GM18505 (cell line): ENCODE results near the gene CASKIN1.

Source experiments
- ATAC-seq: cut with Tn5 transposase; IDR thresholded peaks from one replicate; pipeline ENCODE4 v1.9.1; 2021; ENCODE audit not compliant: unreplicated experiment
- POLR2A ChIP-seq: IDR thresholded peaks from 4 replicates; pipeline ENCODE4 v1.6.1; 2011; ENCODE audit warnings: borderline replicate concordance; ENCODE audit not compliant: insufficient read depth, insufficient read length; ENCODE audit errors: extremely low read depth

CASKIN1 gene

DNA sequence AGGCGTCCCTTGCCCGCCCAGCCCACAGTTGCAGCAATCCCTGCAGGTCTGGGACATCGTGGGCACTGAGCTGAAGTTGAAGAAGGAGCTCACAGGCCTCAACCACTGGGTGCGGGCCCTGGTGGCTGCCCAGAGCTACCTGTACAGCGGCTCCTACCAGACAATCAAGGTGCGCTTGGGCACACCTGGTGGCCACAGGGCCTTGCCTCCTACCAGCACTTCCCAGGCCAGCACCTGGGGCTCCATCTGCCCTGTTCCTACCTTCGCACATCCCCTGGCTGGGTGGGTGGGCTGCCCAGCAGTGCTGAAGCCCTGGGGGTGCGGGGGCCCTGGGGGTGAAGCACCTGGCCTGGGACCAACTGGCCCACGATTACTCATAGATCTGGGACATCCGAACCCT lies 21.0 kb downstream of the CASKIN1 start:
- no peak for TF ChIP-seq POLR2A
- no peak for ATAC-seq

DNA sequence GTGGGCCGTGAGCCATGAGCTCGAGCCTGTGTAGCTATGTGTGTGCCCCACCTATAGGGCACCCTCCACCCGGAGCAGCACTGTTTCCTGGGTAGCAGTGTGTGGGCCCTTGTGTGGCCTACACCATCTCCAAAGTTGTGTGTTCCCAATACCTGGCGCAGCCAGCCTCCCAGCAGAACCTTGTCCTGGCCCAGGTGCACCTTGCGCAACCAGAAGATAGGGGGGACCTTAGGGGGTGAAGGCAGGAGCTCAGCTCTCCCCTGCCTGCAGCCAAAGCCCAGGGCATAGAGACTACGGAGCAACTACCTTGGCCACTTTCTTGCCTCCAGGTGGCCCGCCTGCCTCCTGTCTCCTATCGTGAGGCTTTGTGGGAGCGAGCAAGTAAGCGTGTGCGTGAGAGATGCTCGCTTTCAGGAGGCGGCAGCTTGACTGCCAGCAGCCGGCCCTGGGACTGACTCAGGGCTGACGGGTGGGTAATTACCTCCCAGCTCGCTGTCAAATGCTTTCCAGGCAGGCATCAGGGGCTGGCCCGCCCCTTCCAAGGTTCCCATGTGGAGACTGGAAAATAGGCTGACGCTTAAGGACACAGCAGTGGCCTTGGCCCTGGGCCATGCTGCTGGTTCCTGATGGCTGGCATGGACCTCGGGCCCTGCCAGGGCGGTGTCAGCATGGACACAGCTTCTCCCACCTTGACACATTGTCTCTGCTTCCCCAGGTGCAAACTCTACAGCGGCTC lies 21.8 kb downstream of the CASKIN1 start:
- no peak for ATAC-seq
- TF ChIP-seq POLR2A, result no peak

DNA sequence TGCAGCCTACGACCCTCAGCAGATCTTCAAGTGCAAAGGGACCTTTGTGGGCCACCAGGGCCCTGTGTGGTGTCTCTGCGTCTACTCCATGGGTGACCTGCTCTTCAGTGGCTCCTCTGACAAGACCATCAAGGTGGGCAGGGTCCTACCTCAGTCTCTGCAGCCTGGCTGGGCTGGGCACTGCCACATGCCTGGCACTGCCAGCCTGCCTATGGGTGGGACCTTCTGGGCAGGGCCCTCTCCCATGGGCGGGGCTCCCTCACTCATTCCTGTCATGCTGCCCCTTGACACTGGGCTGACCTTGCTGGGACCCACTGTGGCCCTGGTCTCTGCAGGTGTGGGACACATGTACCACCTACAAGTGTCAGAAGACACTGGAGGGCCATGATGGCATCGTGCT lies 22.5 kb downstream of the CASKIN1 start:
- TF ChIP-seq POLR2A, result no peak

DNA sequence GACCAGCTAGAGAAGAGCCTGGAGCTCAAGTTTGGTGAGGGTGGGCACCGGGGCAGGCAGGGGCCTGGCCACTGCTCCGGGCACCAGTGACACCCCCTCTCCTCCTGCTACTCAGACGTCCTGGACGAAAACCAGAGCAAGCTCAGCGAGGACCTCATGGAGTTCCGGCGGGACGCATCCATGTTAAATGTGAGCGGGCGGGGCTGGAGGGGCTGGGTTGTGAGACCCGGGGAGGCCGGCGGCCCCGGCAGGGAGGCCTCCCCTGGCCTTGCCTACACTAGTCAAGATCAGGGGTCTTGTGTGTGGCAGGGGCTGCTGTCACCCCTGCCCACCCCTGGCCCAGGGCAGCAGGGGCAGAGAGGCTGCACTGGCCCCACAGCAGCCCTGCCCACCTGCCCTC lies 23.0 kb downstream of the CASKIN1 start:
- ATAC-seq, result no peak
- TF ChIP-seq POLR2A, result no peak

More for the DNA sequence above, 22.5 kb downstream of the CASKIN1 start:
- ATAC-seq, result no peak

DNA sequence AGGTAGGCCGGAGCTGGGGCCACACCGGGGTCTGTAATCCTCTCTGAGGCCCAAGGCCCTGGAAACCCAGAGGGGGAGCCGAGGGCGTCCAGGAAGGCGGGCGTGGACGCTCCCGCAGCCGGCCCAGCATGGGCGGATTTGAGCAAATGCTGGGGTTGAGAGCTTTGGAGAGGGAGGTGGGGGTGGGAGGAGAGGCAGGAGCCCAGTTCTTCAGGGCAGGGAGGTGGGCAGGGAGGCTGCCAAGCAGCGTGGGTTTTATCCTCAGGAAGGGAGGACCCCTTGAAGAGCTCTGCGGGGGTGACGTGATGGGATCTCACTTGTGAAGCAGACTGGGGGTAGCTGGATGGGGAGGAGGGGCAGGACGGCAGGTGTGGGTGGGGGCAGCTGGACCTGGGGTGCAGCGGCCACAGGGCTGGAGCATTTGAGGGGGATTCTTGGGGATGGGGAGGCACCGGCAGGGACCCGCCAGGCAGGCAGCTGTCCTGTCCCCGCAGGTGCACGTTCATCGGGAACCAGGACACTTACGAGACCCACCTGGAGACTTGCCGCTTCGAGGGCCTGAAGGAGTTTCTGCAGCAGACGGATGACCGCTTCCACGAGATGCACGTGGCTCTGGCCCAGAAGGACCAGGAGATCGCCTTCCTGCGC lies 23.6 kb downstream of the CASKIN1 start:
- ATAC-seq, result no peak
- TF ChIP-seq POLR2A, result no peak

DNA sequence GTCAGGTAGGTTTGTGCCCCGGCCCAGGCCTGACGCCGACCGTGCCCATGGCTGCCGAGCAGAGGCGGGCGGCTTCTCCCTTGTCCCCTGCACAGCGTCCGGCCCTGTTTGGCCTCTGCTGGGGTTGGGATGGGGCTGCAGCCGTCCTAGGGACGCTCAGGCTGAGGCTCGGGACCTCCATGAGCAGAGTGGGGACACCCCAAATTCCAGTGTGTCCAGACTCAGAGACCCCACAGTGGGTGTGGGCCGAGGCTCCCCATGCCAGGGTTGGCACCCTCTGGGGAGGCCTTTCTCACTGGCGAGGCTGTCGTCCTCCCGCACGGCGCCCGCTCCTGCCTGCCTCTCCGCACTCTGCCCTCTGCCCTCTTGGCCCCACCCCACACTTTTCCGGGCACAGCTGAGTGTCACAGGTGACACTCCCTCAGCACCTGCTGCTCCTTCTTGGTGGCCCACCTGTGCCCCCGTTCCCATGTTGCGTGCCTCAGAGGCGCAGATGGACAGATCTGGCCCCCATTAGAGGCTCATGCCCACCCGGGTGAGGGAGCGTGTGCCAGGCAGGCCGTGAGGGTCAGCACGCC lies 24.7 kb downstream of the CASKIN1 start:
- no peak for ATAC-seq
- no peak for TF ChIP-seq POLR2A

DNA sequence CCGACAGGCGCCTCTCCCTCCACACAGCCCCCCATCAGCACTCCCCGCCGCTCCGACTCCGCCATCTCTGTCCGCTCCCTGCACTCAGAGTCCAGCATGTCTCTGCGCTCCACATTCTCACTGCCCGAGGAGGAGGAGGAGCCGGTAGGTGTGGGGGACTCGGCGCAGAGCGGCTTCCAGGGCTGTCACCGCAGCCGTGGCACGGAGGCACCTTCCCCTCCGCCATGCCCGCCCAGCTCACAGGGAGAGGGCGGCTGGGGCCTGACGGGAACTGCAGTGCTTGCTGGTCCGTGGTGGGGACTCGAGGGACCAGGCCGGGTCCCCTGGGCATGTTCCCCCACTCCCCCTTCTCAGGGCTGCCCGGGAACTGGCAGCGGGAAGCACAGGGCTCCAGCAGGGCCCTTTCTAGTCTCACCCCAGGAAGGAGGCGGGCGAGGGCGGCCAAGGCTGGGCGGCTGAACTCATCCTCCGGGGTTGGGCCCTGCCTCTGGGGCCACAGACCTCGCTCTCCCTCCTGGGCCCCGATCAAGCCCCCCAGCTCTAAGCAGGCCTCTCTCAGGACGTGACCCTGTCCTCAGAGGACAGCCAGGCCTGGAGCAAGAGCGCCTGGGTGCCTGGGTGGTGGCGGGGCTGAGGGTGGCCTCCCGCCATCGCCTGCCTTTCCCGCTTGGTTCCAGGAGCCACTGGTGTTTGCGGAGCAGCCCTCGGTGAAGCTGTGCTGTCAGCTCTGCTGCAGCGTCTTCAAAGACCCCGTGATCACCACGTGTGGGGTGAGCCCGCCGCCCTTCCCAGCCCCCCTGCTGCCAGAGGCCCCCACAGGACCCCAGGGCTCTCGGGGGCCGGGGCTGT lies 25.6 kb downstream of the CASKIN1 start:
- no peak for ATAC-seq

DNA sequence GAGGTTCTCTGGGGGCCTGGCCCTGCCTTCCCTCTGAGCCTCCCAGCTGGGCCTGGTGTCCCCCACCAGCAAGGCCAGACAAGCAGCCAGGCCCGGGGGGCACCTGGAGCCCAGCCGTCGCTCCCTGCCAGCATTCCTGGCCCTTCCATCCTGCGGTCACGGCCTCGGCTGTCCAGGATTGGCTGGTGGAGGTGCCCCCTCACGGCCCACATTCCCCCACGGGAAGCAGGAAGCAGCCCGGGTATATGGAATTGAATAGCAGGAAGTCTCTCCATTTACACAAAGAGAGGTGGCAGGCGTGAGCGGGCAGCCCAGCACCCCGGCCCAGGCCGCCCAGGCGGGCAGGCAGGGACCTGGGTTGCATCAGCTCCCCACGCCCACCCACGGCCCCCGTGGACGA lies 26.3 kb downstream of the CASKIN1 start:
- no peak for ATAC-seq

More for the DNA sequence above, 25.6 kb downstream of the CASKIN1 start:
- no peak for TF ChIP-seq POLR2A

DNA sequence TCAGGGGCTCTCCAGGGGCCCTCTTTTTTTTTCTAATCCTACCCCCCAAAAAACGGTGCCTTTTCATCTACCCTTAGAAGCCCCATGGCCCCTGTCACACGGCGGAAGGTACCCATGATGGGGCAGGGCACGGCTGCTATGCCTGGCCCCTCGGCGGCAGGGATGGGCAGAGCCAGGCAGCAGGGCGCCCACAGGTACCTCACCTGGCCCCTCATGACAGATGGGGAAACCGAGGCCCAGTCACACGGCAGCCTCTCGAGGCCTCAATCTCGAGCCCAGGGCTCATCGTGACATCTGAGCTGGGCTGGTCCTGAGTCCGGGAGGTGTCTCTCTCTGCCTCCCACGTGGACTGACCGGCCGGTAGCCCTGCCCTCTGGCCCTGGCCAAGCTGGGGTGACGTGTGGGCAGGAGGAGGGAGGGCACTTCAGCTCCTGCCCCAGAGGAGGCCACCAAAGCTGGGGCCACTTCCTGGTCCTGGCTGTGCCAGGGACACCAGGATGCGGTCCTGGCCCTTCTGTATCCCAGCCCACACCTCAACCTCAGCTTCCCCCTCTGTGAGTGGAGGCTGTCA lies 29.3 kb downstream of the CASKIN1 start:
- TF ChIP-seq POLR2A, result no peak

More for the DNA sequence above, 26.3 kb downstream of the CASKIN1 start:
- no peak for TF ChIP-seq POLR2A

DNA sequence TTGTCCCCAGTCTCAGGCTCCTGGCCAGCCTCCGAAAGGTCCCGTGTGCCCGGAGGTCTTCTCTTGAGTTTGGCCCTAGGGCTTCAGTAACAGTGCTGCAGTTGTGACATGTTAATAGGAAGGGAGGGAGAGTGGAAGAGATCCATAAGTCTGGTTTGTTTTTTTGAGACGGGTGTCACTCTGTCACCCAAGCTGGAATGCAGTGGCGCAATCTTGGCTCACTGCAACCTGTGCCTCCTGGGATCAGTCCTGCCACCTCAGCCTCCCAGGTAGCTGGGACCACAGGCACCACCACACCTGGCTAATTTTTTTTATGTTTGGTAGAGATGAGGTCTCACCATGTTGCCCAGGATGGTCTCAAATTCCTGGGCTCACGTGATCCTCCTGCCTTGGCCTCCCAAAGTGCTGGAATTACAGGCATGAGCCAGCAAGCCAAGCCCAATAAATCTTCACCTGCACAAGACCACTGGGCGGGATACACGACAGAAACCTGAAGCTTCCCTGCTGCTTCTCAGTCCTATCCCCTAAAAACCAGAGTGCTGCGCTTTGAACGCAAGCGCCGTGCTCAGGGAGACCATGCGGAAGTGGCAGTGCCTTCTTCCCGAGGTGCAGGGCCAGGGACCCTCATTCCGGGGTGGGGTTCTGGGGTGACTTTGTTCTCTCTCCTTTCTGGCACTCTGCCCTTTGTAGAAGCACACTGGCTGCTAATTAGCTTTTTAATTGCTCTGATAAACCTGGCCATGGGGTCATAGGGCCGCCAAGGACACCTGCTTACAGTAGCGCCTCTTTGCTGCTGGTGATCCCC lies 29.9 kb downstream of the CASKIN1 start:
- no peak for TF ChIP-seq POLR2A
- no peak for ATAC-seq

More for the DNA sequence above, 29.3 kb downstream of the CASKIN1 start:
- no peak for ATAC-seq

DNA sequence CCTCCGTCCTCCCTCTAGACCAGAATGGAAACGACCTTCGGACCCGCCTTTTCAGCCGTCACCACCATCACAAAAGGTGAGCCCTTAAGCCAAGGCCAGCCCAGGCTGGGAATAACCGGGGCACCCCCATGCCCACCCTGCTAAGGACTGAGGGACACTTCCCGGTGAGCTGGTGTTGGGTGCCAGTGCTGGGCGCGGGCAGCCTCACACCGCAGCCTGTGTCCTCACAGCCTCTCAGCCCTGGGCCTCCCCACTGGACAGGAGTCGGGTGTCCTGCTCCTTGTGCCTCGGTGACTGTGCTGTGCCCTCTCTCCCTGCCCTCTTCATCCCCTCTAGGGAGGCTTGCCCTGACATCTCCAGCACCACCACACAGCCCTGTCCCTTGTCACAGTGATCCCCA lies 30.5 kb downstream of the CASKIN1 start:
- TF ChIP-seq POLR2A, result no peak
- no peak for ATAC-seq

DNA sequence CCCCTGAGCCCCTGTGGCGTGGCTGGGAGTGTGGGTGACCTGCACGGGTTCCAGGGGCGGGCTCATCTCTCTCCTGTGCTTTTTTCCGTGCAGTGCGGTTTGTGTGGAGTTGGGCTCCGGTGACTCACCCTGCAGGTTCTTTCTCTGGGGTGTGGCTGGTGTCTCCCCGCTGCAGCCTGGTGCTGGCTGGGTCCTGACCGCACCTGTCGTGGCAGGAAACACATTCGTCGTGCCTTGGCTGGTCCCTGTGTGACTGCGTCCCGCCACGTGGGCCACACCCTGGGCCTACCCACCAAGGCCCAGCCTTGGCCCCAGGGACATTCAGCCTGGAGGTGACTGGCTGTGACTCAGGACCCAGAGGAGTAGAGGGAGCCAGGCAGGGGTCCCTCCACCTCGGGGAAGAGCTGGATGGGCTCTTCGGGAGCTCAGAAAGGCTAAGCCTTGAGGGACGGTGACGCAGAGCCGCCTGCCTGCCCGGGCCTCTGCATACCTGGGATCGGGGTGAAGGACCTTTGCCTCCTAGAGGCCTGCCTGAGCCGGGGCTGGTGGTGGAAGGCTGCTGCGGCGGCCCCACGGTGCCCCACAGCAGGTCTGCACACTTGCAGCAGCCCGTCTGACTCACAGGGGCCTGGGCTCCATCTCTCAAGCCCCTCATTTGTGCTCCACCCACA lies 33.1 kb downstream of the CASKIN1 start:
- TF ChIP-seq POLR2A, result no peak
- ATAC-seq, result no peak
